Natural killer cell (primary cell): ENCODE measurements around the gene SPATA12. TPM values are rescaled to one million over a fixed set of nuclear protein-coding genes. Genes with fewer than 3 reads are reported as not detected.

ENCODE experiments used
- ATAC-seq, 3 donors: fragments of 150-1000 bp in 2 of 3; fragments of 200-7000 bp in 1 of 3; cut with Tn5 transposase; 1 replicate in 1 of 3; 2 replicates in 2 of 3; pipeline ENCODE4 v1.10.0; 2021; ENCODE audit warnings: mild to moderate bottlenecking in 2 of 3, moderate library complexity in 2 of 3
- DNase-seq, 2 donors: peaks; one replicate each; pipeline versions ENCODE4 v3.0.0 to v3.0.0-alpha.2; 2013 to 2021; ENCODE audit warnings: mixed read lengths in 1 of 2
- H3K27ac ChIP-seq: one replicate; pipeline ENCODE4 v1.5.1; 2013; ENCODE audit warnings: mild to moderate bottlenecking, low read length
- H3K27me3 ChIP-seq: one replicate; pipeline ENCODE4 v1.6.1; 2013; ENCODE audit warnings: low read length; ENCODE audit not compliant: control insufficient read depth, insufficient read depth
- H3K36me3 ChIP-seq: one replicate; pipeline ENCODE4 v1.6.1; 2013; ENCODE audit warnings: low read length; ENCODE audit not compliant: control insufficient read depth, insufficient read depth
- H3K4me1 ChIP-seq: one replicate; pipeline ENCODE4 v1.6.1; 2013; ENCODE audit warnings: low read length; ENCODE audit not compliant: control insufficient read depth, insufficient read depth
- H3K4me3 ChIP-seq: one replicate; pipeline ENCODE4 v1.5.1; 2013; ENCODE audit warnings: low read length
- H3K9me3 ChIP-seq: one replicate; pipeline ENCODE4 v1.6.1; 2013; ENCODE audit warnings: low read length; ENCODE audit not compliant: control insufficient read depth, insufficient read depth
- H3K27ac Mint-ChIP-seq, 2 donors: one replicate each; pipeline ENCODE4 v1.8.0; 2022; ENCODE audit warnings: mild to moderate bottlenecking in 2 of 2, mixed read lengths in 2 of 2, moderate library complexity in 1 of 2
- H3K27me3 Mint-ChIP-seq, 2 donors: one replicate each; pipeline ENCODE4 v1.8.0; 2022; ENCODE audit warnings: low read depth in 2 of 2, mixed read lengths in 2 of 2
- H3K36me3 Mint-ChIP-seq: one replicate; pipeline ENCODE4 v1.8.0; 2022; ENCODE audit warnings: mixed read lengths
- H3K4me1 Mint-ChIP-seq, 2 donors: one replicate each; pipeline ENCODE4 v1.8.0; 2022; ENCODE audit warnings: mixed read lengths in 2 of 2
- H3K4me3 Mint-ChIP-seq: one replicate; pipeline ENCODE4 v1.8.0; 2022; ENCODE audit warnings: mild to moderate bottlenecking, moderate library complexity, mixed read lengths
- H3K9me3 Mint-ChIP-seq, 2 donors: one replicate each; pipeline ENCODE4 v1.8.0; 2022; ENCODE audit warnings: mixed read lengths in 2 of 2
- CTCF ChIP-seq: fragments of 200-600 bp; IDR thresholded peaks from one replicate; pipeline ENCODE4 v1.8.0; 2022; ENCODE audit warnings: antibody characterized with exemption
- WGBS: methylation state at CpG from one replicate; pipeline ENCODE4 v1.1.7; 2013; ENCODE audit warnings: missing lambda C conversion rate; ENCODE audit not compliant: insufficient coverage; 5-methylcytosine and 5-hydroxymethylcytosine counted together
- intact Hi-C: fragments of 100-400 bp; cut with micrococcal nuclease; formaldehyde crosslinking; loops from one replicate; pipeline ENCODE4 v1.14.2; 2022
- total RNA-seq, 4 donors: library from RNA; stranded (reverse); fragments of 120-200 nt in 1 of 4; gene quantifications; one replicate each; pipeline versions ENCODE4 v1.2.3 to v1.2.4, GENCODE V29; 2013 to 2022

SPATA12 gene
- total RNA-seq, 3 donors from 2014 or later (not counting 1 experiment from before 2014, with no cell fraction given): not detected

GRCh38 chr3:57077630-57078343, 17.3 kb downstream of the SPATA12 start:
- H3K4me1 Mint-ChIP-seq: peaks cover 0 to 5% of the 10 kb centered on the region in 2 donors
- Histone ChIP-seq H3K36me3 (no peaks in the 10 kb centered on the region), H3K4me1 (peaks cover 16% of the 10 kb centered on the region), H3K27me3 (peaks cover 20% of the 10 kb centered on the region), H3K9me3 (no peaks in the 10 kb centered on the region), H3K27ac (no peak overlapping the region), H3K4me3 (peak overlapping the region; percentile 10)
- no peaks in the 10 kb centered on the region for H3K36me3 Mint-ChIP-seq
- peak overlapping the region; percentile 77 for H3K4me3 Mint-ChIP-seq
- intact Hi-C loops: no loop called here
- peaks cover 49 to 50% of the 10 kb centered on the region in 2 donors for H3K27me3 Mint-ChIP-seq
- H3K9me3 Mint-ChIP-seq: no peaks in the 10 kb centered on the region
- 33% methylated on average over 8 of the region's 9 CpGs for WGBS
- H3K27ac Mint-ChIP-seq: no peak overlapping the region
- DNase-seq: no peak
- ATAC-seq: no peak
- no peak for TF ChIP-seq CTCF

DNA sequence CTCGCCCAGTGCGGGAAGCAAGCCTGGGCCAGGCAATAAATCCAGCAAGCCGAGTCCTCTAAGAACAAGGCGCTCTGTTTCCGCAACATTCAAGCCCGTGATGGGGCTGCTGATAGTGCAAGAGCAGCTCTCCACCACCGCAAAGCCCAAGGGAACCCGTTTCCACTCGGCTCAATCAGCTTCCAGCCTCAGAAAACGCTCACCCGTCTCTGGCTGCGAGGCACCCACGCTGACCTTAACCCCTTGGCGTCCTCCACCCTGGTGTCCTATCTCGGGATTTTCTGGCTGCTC, 17.8 kb downstream of the SPATA12 start:
- intact Hi-C loops: no loop called here
- peaks cover 20% of the 10 kb centered on the region for H3K27me3 ChIP-seq

GRCh38 chr3:57078635-57079473, 18.4 kb downstream of the SPATA12 start:
- no peak for TF ChIP-seq CTCF
- Histone ChIP-seq H3K4me3 (peak overlapping the region; percentile 28), H3K27me3 (peaks cover 20% of the 10 kb centered on the region), H3K9me3 (no peaks in the 10 kb centered on the region), H3K27ac (no peak overlapping the region), H3K4me1 (peaks cover 16% of the 10 kb centered on the region), H3K36me3 (no peaks in the 10 kb centered on the region)
- peaks cover 49 to 50% of the 10 kb centered on the region in 2 donors for H3K27me3 Mint-ChIP-seq
- H3K36me3 Mint-ChIP-seq: no peaks in the 10 kb centered on the region
- ATAC-seq: peak; percentile 31 to 58 (median 48)
- H3K4me3 Mint-ChIP-seq: peak overlapping the region; percentile 77
- intact Hi-C loops: no loop called here
- no peaks in the 10 kb centered on the region for H3K9me3 Mint-ChIP-seq
- H3K4me1 Mint-ChIP-seq: peaks cover 0 to 5% of the 10 kb centered on the region in 2 donors
- H3K27ac Mint-ChIP-seq: no peak overlapping the region
- peak in 1 of 2 donors; percentile 10 for DNase-seq
- WGBS: under 1% methylated on average over 91 of the region's 91 CpGs

More for the DNA sequence above, 17.8 kb downstream of the SPATA12 start:
- under 1% methylated on average over 15 of the region's 15 CpGs for WGBS
- Mint-ChIP-seq H3K27me3 (peaks cover 49 to 50% of the 10 kb centered on the region in 2 donors), H3K9me3 (no peaks in the 10 kb centered on the region), H3K27ac (no peak overlapping the region), H3K4me3 (peak overlapping the region; percentile 77), H3K4me1 (peaks cover 0 to 5% of the 10 kb centered on the region in 2 donors), H3K36me3 (no peaks in the 10 kb centered on the region)
- TF ChIP-seq CTCF: no peak
- Histone ChIP-seq H3K4me3 (peak overlapping the region; percentile 10), H3K36me3 (no peaks in the 10 kb centered on the region), H3K4me1 (peaks cover 16% of the 10 kb centered on the region), H3K9me3 (no peaks in the 10 kb centered on the region), H3K27ac (no peak overlapping the region)
- peak; percentile 46 to 56 (median 49) for ATAC-seq
- peak in 1 of 2 donors; percentile 34 for DNase-seq
